Activated CD8-positive, alpha-beta T cell treated with anti-CD3 and anti-CD28 coated beads, Interleukin-2, amount 10 ng/mL, durations not matched to agents 7 days and 5 days (primary cell): Measurements from ENCODE around the gene CD79A. TPM values are rescaled to one million over a fixed set of nuclear protein-coding genes. Genes with fewer than 3 reads are reported as not detected.

Experiments used
- ATAC-seq: fragments of 150-1000 bp; cut with Tn5 transposase; one replicate; pipeline ENCODE4 v1.10.0; 2021; ENCODE audit warnings: moderate library complexity
- CTCF ChIA-PET: fragments of 350-600 bp; sonication (Branson Sonifier 250); formaldehyde crosslinking; loops from one replicate; lab custom pipeline; 2021; ENCODE audit warnings: antibody characterized with exemption; lab: Charles Lee
- POLR2A ChIA-PET: fragments of 350-600 bp; sonication (Branson Sonifier 250); formaldehyde crosslinking; loops from one replicate; lab custom pipeline; 2021; ENCODE audit warnings: antibody characterized with exemption; lab: Charles Lee
- DNase-seq: peaks from one replicate; pipeline ENCODE4 v3.0.0-alpha.2; 2020
- H3K27ac Mint-ChIP-seq: one replicate; pipeline ENCODE4 v1.8.0; 2021; ENCODE audit warnings: mild to moderate bottlenecking, mixed read lengths
- H3K27me3 Mint-ChIP-seq: one replicate; pipeline ENCODE4 v1.8.0; 2021; ENCODE audit warnings: low read depth, mixed read lengths
- H3K36me3 Mint-ChIP-seq: one replicate; pipeline ENCODE4 v1.8.0; 2021; ENCODE audit warnings: low read depth, mixed read lengths
- H3K4me1 Mint-ChIP-seq: one replicate; pipeline ENCODE4 v1.8.0; 2021; ENCODE audit warnings: low read depth, mixed read lengths
- H3K4me3 Mint-ChIP-seq: one replicate; pipeline ENCODE4 v1.8.0; 2021; ENCODE audit warnings: mild to moderate bottlenecking, mixed read lengths
- H3K9me3 Mint-ChIP-seq: one replicate; pipeline ENCODE4 v1.8.0; 2022; ENCODE audit warnings: mixed read lengths; ENCODE audit not compliant: insufficient read depth
- total RNA-seq, 2 experiments: library from RNA; stranded (reverse); gene quantifications; one replicate each; pipeline ENCODE4 v1.2.3, GENCODE V29; 2021

Gene CD79A
- total RNA-seq, 2 experiments from 2014 or later = 17.4 to 21.5 TPM

DNA sequence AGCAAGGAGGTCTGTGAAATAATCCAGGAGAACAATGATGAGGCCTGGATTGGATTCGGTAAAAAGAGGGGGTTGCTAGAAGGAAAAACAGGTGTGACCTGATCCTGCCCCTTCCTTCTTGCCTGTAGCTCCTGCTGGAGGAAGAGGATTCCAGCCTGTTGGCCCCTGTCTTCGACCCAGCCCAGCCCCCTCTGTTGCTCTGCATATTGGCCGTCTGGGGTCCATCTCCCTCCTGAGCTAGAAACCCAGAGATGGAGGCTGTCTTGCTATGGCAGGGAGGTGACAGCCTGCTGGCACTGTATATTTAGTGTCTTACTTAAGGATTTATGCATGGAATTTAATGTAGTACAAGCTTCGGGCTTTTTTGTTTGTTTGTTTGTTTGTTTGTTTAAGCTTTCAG is 25.6 kb upstream of the CD79A start:
- no peak overlapping the region for H3K4me3 Mint-ChIP-seq
- peaks cover 30% of the 10 kb centered on the region for H3K27me3 Mint-ChIP-seq
- H3K4me1 Mint-ChIP-seq = no peaks in the 10 kb centered on the region
- no peak for DNase-seq
- ATAC-seq = no peak
- H3K36me3 Mint-ChIP-seq = no peaks in the 10 kb centered on the region
- ChIA-PET POLR2A (interaction anchor here (0.7 kb wide), 1 partner anchor 9 kb away, joined by 3 read pairs; no protein-coding TSS in a partner anchor), CTCF (interaction anchor here (1.1 to 2.8 kb wide), 4 partner anchors 8 to 183 kb away, joined by 3 to 8 read pairs (median 4); no protein-coding TSS in a partner anchor)
- no peak overlapping the region for H3K27ac Mint-ChIP-seq
- no peaks in the 10 kb centered on the region for H3K9me3 Mint-ChIP-seq

DNA sequence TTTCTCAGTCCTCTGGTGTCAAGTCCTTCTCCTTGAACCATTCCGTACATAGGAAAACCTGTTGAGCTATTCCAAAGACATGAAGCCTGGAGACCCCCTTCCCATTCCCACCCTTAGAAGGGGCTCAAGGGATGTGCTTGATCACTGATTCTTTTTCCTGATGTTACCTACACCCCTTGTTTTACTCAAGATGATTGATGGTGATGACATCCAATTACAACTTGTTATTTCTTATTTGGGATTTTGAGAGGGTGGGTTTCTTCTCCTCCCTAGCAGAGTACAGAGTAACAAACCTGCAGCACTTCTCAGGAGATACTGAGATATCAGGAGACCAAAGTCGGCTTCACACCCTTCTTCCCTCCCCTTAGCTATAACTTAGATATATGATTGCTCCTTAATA is 23.7 kb upstream of the CD79A start:
- ATAC-seq (no peak), DNase-seq (no peak)
- Mint-ChIP-seq H3K36me3 (no peaks in the 10 kb centered on the region), H3K4me1 (no peaks in the 10 kb centered on the region), H3K27me3 (peaks cover 34% of the 10 kb centered on the region), H3K27ac (no peak overlapping the region), H3K9me3 (no peaks in the 10 kb centered on the region), H3K4me3 (no peak overlapping the region)
- POLR2A ChIA-PET = no interaction called here
- CTCF ChIA-PET = interaction anchor here (1.3 to 2.8 kb wide), 2 partner anchors 58 to 106 kb away, joined by 3 to 8 read pairs; partner anchors contain the start of gene RABAC1

GRCh38 chr19:41853768-41854167 is 23.3 kb upstream of the CD79A start:
- no peaks in the 10 kb centered on the region for H3K4me1 Mint-ChIP-seq

DNA sequence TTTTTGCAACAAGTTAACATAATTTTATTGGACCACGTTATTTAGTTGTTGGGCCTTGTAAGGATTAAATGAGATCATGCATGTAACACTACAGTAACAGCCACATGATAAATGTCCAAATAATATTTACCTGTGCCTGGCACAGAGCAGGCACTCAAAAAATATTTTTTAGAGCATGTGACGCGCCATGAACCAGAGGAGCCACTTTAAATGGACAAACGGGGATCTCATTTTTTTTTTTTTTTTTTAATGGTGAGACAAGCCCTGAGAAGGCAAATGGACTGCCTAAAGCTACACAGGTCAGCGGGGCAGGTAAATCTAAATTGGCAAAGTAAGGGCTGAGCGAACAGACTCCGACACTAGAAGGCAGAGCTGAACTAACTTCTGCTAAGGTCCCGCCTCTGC is 17.9 kb upstream of the CD79A start:
- DNase-seq (no peak), ATAC-seq (no peak)
- Mint-ChIP-seq H3K27me3 (peaks cover 14% of the 10 kb centered on the region), H3K9me3 (no peaks in the 10 kb centered on the region), H3K4me1 (peaks cover 38% of the 10 kb centered on the region), H3K36me3 (peaks cover 37% of the 10 kb centered on the region), H3K27ac (peak overlapping the region; percentile 96), H3K4me3 (peak overlapping the region; percentile 88)
- ChIA-PET CTCF (interaction anchor here (0.6 to 4.1 kb wide), 23 partner anchors 8 to 283 kb away, joined by 3 to 45 read pairs (median 4); partner anchors contain the start of genes CD79A, CEACAM21 and RABAC1), POLR2A (interaction anchor here (1.4 to 11.9 kb wide), 5 partner anchors 12 to 116 kb away, joined by 3 to 192 read pairs (median 20); partner anchors contain the start of genes ARHGEF1 and CD79A)

More at GRCh38 chr19:41853768-41854167, 23.3 kb upstream of the CD79A start:
- DNase-seq (no peak), ATAC-seq (no peak)
- no peaks in the 10 kb centered on the region for H3K9me3 Mint-ChIP-seq
- H3K4me3 Mint-ChIP-seq = no peak overlapping the region
- ChIA-PET CTCF (interaction anchor here (1.3 to 2.8 kb wide), 2 partner anchors 59 to 105 kb away, joined by 3 to 8 read pairs; partner anchors contain the start of gene RABAC1), POLR2A (no interaction called here)
- H3K27ac Mint-ChIP-seq = no peak overlapping the region
- peaks cover 34% of the 10 kb centered on the region for H3K27me3 Mint-ChIP-seq
- no peaks in the 10 kb centered on the region for H3K36me3 Mint-ChIP-seq

DNA sequence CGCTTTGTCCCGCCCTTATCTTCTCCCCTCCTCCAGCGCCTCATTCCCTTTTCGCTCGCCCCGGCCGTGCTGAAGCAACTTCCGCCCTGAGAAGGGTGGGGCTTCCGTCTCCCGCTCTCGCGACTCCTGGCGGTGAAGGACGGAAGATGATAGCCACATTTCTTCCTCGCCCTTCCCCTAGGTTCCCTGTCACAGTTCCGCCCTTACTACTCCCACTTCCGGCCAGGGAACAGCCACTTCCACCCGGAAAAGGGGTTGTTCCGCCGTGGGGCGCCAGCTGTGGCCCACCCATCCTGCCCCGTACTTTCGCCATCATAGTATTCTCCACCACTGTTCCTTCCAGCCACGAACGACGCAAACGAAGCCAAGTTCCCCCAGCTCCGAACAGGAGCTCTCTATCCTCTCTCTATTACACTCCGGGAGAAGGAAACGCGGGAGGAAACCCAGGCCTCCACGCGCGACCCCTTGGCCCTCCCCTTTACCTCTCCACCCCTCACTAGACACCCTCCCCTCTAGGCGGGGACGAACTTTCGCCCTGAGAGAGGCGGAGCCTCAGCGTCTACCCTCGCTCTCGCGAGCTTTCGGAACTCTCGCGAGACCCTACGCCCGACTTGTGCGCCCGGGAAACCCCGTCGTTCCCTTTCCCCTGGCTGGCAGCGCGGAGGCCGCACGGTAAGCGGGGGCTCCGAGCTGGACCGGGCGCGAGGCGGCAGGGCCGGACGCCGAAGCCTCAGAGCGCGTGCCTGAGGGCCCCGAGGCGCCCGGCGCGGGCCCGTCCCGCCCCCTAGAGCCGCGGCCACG is 17.3 kb upstream of the CD79A start, which contains the start of gene RPS19:
Gene RPS19 (plus strand): TSS at position 638 of the 801 bp plus-strand sequence. CDS start 520 bp downstream, outside the sequence.
- ChIA-PET CTCF (interaction anchor here (0.6 to 4.1 kb wide), 25 partner anchors 9 to 218 kb away, joined by 3 to 45 read pairs (median 4); partner anchors contain the start of genes CD79A, ERFL and RABAC1), POLR2A (interaction anchor here (1.2 to 11.9 kb wide), 8 partner anchors 9 to 115 kb away, joined by 3 to 192 read pairs (median 12); partner anchors contain the start of genes ARHGEF1 and CD79A)
- Mint-ChIP-seq H3K9me3 (no peaks in the 10 kb centered on the region), H3K27ac (peak within 1 kb of the TSS; percentile 96), H3K36me3 (peaks cover 43% of the 10 kb centered on the region), H3K4me1 (peaks cover 44% of the 10 kb centered on the region), H3K4me3 (peak within 1 kb of the TSS; percentile 88), H3K27me3 (peaks cover 8% of the 10 kb centered on the region)
- peak; percentile 99 for DNase-seq
- peak; percentile 87 for ATAC-seq

GRCh38 chr19:41860419-41861115 is 16.5 kb upstream of the CD79A start:
- Mint-ChIP-seq H3K4me1 (peaks cover 48% of the 10 kb centered on the region), H3K36me3 (peaks cover 47% of the 10 kb centered on the region), H3K27me3 (peaks cover 5% of the 10 kb centered on the region), H3K27ac (peak overlapping the region; percentile 94), H3K4me3 (peak overlapping the region; percentile 88), H3K9me3 (no peaks in the 10 kb centered on the region)
- POLR2A ChIA-PET = interaction anchor here (0.7 to 11.9 kb wide), 9 partner anchors 8 to 114 kb away, joined by 3 to 192 read pairs (median 11); partner anchors contain the start of genes ARHGEF1 and CD79A
- CTCF ChIA-PET = interaction anchor here (0.9 to 4.1 kb wide), 14 partner anchors 8 to 174 kb away, joined by 3 to 45 read pairs (median 8); partner anchors contain the start of genes CD79A, ERFL and RABAC1
- DNase-seq (no peak), ATAC-seq (peak; percentile 0)

DNA sequence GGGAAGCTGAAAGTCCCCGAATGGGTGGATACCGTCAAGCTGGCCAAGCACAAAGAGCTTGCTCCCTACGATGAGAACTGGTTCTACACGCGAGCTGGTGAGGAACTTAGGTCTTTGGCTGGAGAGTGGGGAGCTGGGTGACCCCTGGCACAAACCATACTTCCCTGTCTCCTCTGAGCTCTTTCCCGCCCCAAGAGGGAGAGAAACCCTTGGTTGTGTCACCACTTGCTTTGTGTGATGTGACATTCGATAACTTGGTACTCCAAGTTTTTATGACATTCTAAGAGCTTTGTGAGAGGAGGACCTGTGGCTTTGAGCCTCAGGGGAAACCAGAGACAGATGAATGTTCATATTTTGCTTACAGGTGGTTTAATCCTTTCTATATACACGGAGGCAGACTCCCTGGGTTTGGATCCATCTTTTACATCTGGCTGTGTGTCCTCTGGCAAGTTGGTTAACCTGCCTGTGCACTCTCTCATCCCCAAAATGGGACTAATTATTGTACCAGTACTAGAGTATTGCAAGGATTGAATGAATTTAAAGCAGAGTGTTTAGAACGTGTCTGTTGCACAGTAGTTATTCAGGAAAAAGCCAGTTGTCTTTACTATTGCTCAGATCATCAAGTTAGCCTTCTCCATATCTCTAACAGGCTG is 15.8 kb upstream of the CD79A start:
- peak overlapping the region; percentile 88 for H3K4me3 Mint-ChIP-seq
- H3K4me1 Mint-ChIP-seq = peaks cover 54% of the 10 kb centered on the region
- no peaks in the 10 kb centered on the region for H3K9me3 Mint-ChIP-seq
- peaks cover 4% of the 10 kb centered on the region for H3K27me3 Mint-ChIP-seq
- DNase-seq (no peak), ATAC-seq (no peak)
- CTCF ChIA-PET = interaction anchor here (1.6 to 4.1 kb wide), 7 partner anchors 10 to 97 kb away, joined by 3 to 45 read pairs (median 30); partner anchors contain the start of genes CD79A, ERFL and RABAC1
- POLR2A ChIA-PET = interaction anchor here (1.2 to 11.9 kb wide), 6 partner anchors 10 to 84 kb away, joined by 3 to 192 read pairs (median 16); partner anchors contain the start of genes ARHGEF1 and CD79A
- H3K36me3 Mint-ChIP-seq = peaks cover 49% of the 10 kb centered on the region
- H3K27ac Mint-ChIP-seq = peak overlapping the region; percentile 94

- H3K36me3 Mint-ChIP-seq = peaks cover 52% of the 10 kb centered on the region
- no peak for ATAC-seq
- peaks cover 4% of the 10 kb centered on the region for H3K27me3 Mint-ChIP-seq
- peak overlapping the region; percentile 88 for H3K4me3 Mint-ChIP-seq
- ChIA-PET POLR2A (interaction anchor here (1.9 to 11.9 kb wide), 4 partner anchors 9 to 84 kb away, joined by 12 to 192 read pairs (median 20); partner anchors contain the start of gene ARHGEF1), CTCF (interaction anchor here (3.2 to 4.1 kb wide), 5 partner anchors 9 to 90 kb away, joined by 30 to 45 read pairs (median 34); partner anchors contain the start of gene CD79A)
- H3K9me3 Mint-ChIP-seq = no peaks in the 10 kb centered on the region
- peaks cover 60% of the 10 kb centered on the region for H3K4me1 Mint-ChIP-seq
- DNase-seq = no peak
- peak overlapping the region; percentile 94 for H3K27ac Mint-ChIP-seq
Observed at GRCh38 chr19:41861846-41862245, 15.2 kb upstream of the CD79A start.

GRCh38 chr19:41862445-41862986 is 14.6 kb upstream of the CD79A start:
- H3K4me3 Mint-ChIP-seq = peak overlapping the region; percentile 88
- H3K4me1 Mint-ChIP-seq = peaks cover 64% of the 10 kb centered on the region
- H3K27ac Mint-ChIP-seq = peak overlapping the region; percentile 94

More at GRCh38 chr19:41862445-41862986, 14.6 kb upstream of the CD79A start:
- DNase-seq (peak; percentile 56), ATAC-seq (no peak)
- CTCF ChIA-PET = interaction anchor here (0.7 to 3.5 kb wide), 6 partner anchors 11 to 83 kb away, joined by 4 to 34 read pairs (median 6); no protein-coding TSS in a partner anchor
- Mint-ChIP-seq H3K36me3 (peaks cover 55% of the 10 kb centered on the region), H3K27me3 (no peaks in the 10 kb centered on the region), H3K9me3 (no peaks in the 10 kb centered on the region)
- POLR2A ChIA-PET = interaction anchor here (1.1 to 11.9 kb wide), 4 partner anchors 9 to 83 kb away, joined by 4 to 192 read pairs (median 16); partner anchors contain the start of genes ARHGEF1 and CD79A
